GM12864 (cell line): ENCODE measurements around the gene CCDC85C.

Experiments used
- DNase-seq: peaks from one replicate; pipeline ENCODE4 v3.0.0-alpha.2; 2011; ENCODE audit warnings: low read depth
- H3K4me3 ChIP-seq: 2 replicates; pipeline ENCODE4 v1.5.1; 2011; ENCODE audit warnings: mild to moderate bottlenecking, low read depth, low read length, control low read depth
- CTCF ChIP-seq: IDR thresholded peaks from 2 replicates; pipeline ENCODE4 v1.5.1; 2011; ENCODE audit warnings: low read depth, mild to moderate bottlenecking, moderate library complexity, low read length, control low read depth, inconsistent platforms; ENCODE audit errors: missing control alignments

The CCDC85C gene

GRCh38 chr14:99529899-99530298, 74.1 kb downstream of the CCDC85C start:
- no peak for DNase-seq
- TF ChIP-seq CTCF, result peak; percentile 8
- no peak overlapping the region for H3K4me3 ChIP-seq

- H3K4me3 ChIP-seq, result no peak overlapping the region
- TF ChIP-seq CTCF, result no peak
- DNase-seq, result no peak
These were observed 76.5 kb downstream of the CCDC85C start for GRCh38 chr14:99527427-99528076.

GRCh38 chr14:99527026-99527425, 77.0 kb downstream of the CCDC85C start:
- no peak overlapping the region for H3K4me3 ChIP-seq
- DNase-seq, result no peak
- no peak for TF ChIP-seq CTCF

GRCh38 chr14:99525699-99526080, 78.3 kb downstream of the CCDC85C start:
- no peak overlapping the region for H3K4me3 ChIP-seq
- TF ChIP-seq CTCF, result no peak
- no peak for DNase-seq

- DNase-seq, result no peak
- peak; percentile 18 for TF ChIP-seq CTCF
- no peak overlapping the region for H3K4me3 ChIP-seq
These were observed 79.0 kb downstream of the CCDC85C start for GRCh38 chr14:99524804-99525698.

- H3K4me3 ChIP-seq, result no peak overlapping the region
- TF ChIP-seq CTCF, result no peak
- no peak for DNase-seq
These were observed 79.8 kb downstream of the CCDC85C start for GRCh38 chr14:99524091-99524661.
